Osteocyte (in vitro differentiated cells): ENCODE data around the gene RARS2. TPM values are rescaled to one million over a fixed set of nuclear protein-coding genes. Genes with fewer than 3 reads are reported as not detected.

Source experiments
- DNase-seq: peaks from one replicate; pipeline ENCODE4 v3.0.0; 2021; ENCODE audit warnings: mixed read lengths; ENCODE audit not compliant: unreplicated experiment; ENCODE audit errors: extremely low spot score
- H3K27ac Mint-ChIP-seq: one replicate; pipeline ENCODE4 v1.8.0; 2021; ENCODE audit warnings: mild to moderate bottlenecking, mixed read lengths; ENCODE audit not compliant: unreplicated experiment
- H3K27me3 Mint-ChIP-seq: one replicate; pipeline ENCODE4 v1.8.0; 2021; ENCODE audit warnings: mixed read lengths; ENCODE audit not compliant: unreplicated experiment
- H3K36me3 Mint-ChIP-seq: one replicate; pipeline ENCODE4 v1.8.0; 2021; ENCODE audit warnings: mixed read lengths; ENCODE audit not compliant: unreplicated experiment
- H3K4me1 Mint-ChIP-seq: one replicate; pipeline ENCODE4 v1.8.0; 2021; ENCODE audit warnings: mixed read lengths; ENCODE audit not compliant: unreplicated experiment
- H3K4me3 Mint-ChIP-seq: one replicate; pipeline ENCODE4 v1.8.0; 2021; ENCODE audit warnings: mild to moderate bottlenecking, moderate library complexity, mixed read lengths; ENCODE audit not compliant: unreplicated experiment
- H3K9me3 Mint-ChIP-seq: one replicate; pipeline ENCODE4 v1.8.0; 2021; ENCODE audit warnings: mixed read lengths; ENCODE audit not compliant: unreplicated experiment
- CTCF ChIP-seq: fragments of 200-600 bp; sonication (generic); IDR thresholded peaks from 2 replicates; pipeline ENCODE4 v1.5.0; 2021; ENCODE audit warnings: antibody characterized with exemption, mild to moderate bottlenecking, moderate library complexity
- total RNA-seq: library from RNA; stranded (reverse); gene quantifications from 2 replicates; pipeline ENCODE4 v1.2.1, GENCODE V29; 2021

RARS2 gene
- total RNA-seq, 1 donor from 2014 or later = 40.1 TPM

DNA sequence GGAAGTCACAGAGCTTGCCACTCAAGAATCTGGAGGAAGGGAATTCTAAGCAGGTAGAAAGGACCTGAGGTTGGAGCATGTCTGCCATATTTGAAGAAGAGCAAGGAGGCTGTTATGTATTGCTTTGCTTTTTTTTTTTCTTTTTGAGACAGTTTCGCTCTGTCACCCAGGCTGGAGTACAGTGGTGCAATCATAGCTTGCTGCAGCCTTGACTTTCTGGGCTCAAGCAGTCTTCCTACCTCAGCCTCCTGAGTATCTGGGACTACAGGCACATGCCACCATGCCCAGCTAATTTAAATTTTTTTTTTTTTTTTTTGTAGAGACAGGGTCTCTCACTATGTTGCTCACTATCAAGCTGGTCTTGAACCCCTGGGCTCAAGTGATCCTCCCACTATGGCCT, 41.0 kb upstream of the RARS2 start:
- TF ChIP-seq CTCF = no peak
- Mint-ChIP-seq H3K4me1 (peaks cover 3% of the 10 kb centered on the region), H3K27me3 (no peaks in the 10 kb centered on the region), H3K27ac (no peak overlapping the region), H3K9me3 (no peaks in the 10 kb centered on the region), H3K4me3 (no peak overlapping the region), H3K36me3 (peaks cover 12% of the 10 kb centered on the region)
- DNase-seq = no peak

GRCh38 chr6:87628881-87629280, 39.1 kb upstream of the RARS2 start:
- no peak for TF ChIP-seq CTCF
- no peak for DNase-seq
- Mint-ChIP-seq H3K4me3 (no peak overlapping the region), H3K27me3 (no peaks in the 10 kb centered on the region), H3K9me3 (no peaks in the 10 kb centered on the region), H3K27ac (no peak overlapping the region), H3K4me1 (peaks cover 3% of the 10 kb centered on the region), H3K36me3 (peaks cover 14% of the 10 kb centered on the region)

DNA sequence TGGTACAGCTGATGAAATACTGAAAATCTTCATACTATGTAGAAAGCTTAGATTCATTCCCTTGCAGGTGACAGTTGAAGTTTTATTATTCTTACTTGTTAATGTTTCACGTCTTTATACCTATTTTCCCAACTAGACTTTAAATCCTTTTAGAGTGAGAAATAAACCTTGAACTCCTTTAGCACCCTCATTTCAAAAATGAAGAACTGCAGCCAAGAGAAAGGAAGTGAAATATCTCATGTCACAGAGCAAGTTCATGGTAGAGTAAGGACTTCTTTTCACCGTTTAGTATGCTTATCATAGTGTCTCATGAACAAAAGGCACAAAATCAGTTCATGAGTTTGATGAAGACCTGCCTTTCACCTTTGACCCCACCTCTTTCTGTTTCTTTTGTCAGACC, 38.6 kb upstream of the RARS2 start:
- DNase-seq = no peak
- Mint-ChIP-seq H3K27me3 (no peaks in the 10 kb centered on the region), H3K9me3 (no peaks in the 10 kb centered on the region), H3K27ac (no peak overlapping the region), H3K4me3 (no peak overlapping the region), H3K4me1 (peaks cover 3% of the 10 kb centered on the region), H3K36me3 (peaks cover 14% of the 10 kb centered on the region)
- TF ChIP-seq CTCF = no peak

DNA sequence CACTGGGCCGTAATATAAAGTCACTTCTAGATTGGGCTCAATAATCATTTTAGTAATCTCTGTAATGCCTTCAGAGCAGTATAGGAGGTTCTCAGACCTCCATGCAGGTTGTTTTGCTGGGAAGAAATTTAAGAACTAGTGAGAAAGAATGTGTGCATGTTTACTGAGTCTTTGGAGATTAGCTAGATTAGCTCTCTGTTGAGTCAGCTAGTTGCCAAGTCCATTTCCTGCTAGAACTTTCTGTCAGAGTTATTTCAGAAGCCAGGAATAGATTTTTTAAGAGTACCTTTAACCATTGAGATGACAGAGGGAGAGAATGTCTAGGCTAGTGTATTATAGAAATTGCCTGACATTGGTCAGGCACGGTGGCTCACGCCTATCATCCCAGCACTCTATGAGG, 33.5 kb upstream of the RARS2 start:
- TF ChIP-seq CTCF = no peak
- Mint-ChIP-seq H3K27me3 (no peaks in the 10 kb centered on the region), H3K9me3 (no peaks in the 10 kb centered on the region), H3K4me3 (no peak overlapping the region), H3K27ac (no peak overlapping the region), H3K4me1 (peaks cover 4% of the 10 kb centered on the region), H3K36me3 (peaks cover 19% of the 10 kb centered on the region)
- DNase-seq = no peak

- Mint-ChIP-seq H3K36me3 (peaks cover 23% of the 10 kb centered on the region), H3K4me1 (peaks cover 4% of the 10 kb centered on the region), H3K27me3 (no peaks in the 10 kb centered on the region), H3K9me3 (no peaks in the 10 kb centered on the region), H3K4me3 (no peak overlapping the region), H3K27ac (no peak overlapping the region)
- no peak for TF ChIP-seq CTCF
- no peak for DNase-seq
Measured at GRCh38 chr6:87618531-87618930, 28.7 kb upstream of the RARS2 start.
